NK-92 treated with Interleukin-12 subunit alpha and Interleukin-12 subunit beta, amount 100 ng/mL, for 24 hours (cell line): Measurements from ENCODE around the gene SCUBE1.

Source experiments
- DNase-seq: peaks from one replicate; lab custom pipeline; 2025; lab: John Stamatoyannopoulos, UW

The SCUBE1 gene

GRCh38 chr22:43155789-43156188 is 187.4 kb downstream of the SCUBE1 start:
- DNase-seq = no peak

- DNase-seq = no peak
These were observed 188.2 kb downstream of the SCUBE1 start for GRCh38 chr22:43154887-43155536.

GRCh38 chr22:43153899-43154298 is 189.3 kb downstream of the SCUBE1 start:
- no peak for DNase-seq

GRCh38 chr22:43152357-43153071 is 190.7 kb downstream of the SCUBE1 start:
- DNase-seq = no peak

- DNase-seq = no peak
These were observed 191.2 kb downstream of the SCUBE1 start for GRCh38 chr22:43152003-43152356.

- DNase-seq = no peak
These were observed 191.7 kb downstream of the SCUBE1 start, which contains the start of gene TSPO for GRCh38 chr22:43151251-43152002. Gene TSPO (plus strand): TSS chr22:43151559. CDS start chr22:43159239, 7,680 bp downstream.

- no peak for DNase-seq
These were observed 192.4 kb downstream of the SCUBE1 start for GRCh38 chr22:43150731-43151206.

GRCh38 chr22:43148581-43148980 is 194.6 kb downstream of the SCUBE1 start:
- no peak for DNase-seq

- no peak for DNase-seq
These were observed 195.4 kb downstream of the SCUBE1 start for GRCh38 chr22:43147821-43148220.
